ENCODE data around the gene ACTL10.

ACTL10 gene

DNA sequence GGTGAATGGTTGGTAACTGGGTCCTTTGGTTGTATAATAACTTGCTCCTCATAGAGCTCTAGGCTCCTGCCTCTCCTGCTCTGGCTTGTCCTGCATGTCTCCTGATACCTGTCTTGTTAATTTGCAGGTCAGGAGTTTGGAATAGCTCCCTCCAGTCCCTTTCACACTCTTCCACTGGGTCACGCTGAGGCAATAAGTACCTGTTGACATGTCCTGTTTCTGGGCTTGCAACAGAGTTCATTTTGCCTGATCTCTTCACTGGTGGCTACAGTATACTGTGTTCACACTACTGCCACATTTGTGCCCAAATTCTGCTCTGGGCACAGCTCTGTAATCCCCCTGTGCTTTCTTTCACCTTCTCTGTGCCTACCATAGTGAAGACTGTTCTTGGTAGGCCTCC lies 30.0 kb upstream of the ACTL10 start:
- no peak for DNase-seq (ENCODE audit: low read depth)
- no peak for TF ChIP-seq POLR2A (IDR thresholded peaks at IDR 0.05; ENCODE audit: extremely low read depth, insufficient read length)
- no peak for TF ChIP-seq MYC (IDR thresholded peaks at IDR 0.05; ENCODE audit: low read depth, low read length)
- TF ChIP-seq, protein P1, sequence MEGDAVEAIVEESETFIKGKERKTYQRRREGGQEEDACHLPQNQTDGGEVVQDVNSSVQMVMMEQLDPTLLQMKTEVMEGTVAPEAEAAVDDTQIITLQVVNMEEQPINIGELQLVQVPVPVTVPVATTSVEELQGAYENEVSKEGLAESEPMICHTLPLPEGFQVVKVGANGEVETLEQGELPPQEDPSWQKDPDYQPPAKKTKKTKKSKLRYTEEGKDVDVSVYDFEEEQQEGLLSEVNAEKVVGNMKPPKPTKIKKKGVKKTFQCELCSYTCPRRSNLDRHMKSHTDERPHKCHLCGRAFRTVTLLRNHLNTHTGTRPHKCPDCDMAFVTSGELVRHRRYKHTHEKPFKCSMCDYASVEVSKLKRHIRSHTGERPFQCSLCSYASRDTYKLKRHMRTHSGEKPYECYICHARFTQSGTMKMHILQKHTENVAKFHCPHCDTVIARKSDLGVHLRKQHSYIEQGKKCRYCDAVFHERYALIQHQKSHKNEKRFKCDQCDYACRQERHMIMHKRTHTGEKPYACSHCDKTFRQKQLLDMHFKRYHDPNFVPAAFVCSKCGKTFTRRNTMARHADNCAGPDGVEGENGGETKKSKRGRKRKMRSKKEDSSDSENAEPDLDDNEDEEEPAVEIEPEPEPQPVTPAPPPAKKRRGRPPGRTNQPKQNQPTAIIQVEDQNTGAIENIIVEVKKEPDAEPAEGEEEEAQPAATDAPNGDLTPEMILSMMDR (IDR thresholded peaks at IDR 0.05; ENCODE audit: low read depth, low read length): no peak
- TF ChIP-seq, protein P2, sequence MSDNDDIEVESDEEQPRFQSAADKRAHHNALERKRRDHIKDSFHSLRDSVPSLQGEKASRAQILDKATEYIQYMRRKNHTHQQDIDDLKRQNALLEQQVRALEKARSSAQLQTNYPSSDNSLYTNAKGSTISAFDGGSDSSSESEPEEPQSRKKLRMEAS (IDR thresholded peaks at IDR 0.05; ENCODE audit: low read depth, low read length): no peak
- no peak overlapping the region for H3K4me3 ChIP-seq (ENCODE audit: low read depth, low read length)

DNA sequence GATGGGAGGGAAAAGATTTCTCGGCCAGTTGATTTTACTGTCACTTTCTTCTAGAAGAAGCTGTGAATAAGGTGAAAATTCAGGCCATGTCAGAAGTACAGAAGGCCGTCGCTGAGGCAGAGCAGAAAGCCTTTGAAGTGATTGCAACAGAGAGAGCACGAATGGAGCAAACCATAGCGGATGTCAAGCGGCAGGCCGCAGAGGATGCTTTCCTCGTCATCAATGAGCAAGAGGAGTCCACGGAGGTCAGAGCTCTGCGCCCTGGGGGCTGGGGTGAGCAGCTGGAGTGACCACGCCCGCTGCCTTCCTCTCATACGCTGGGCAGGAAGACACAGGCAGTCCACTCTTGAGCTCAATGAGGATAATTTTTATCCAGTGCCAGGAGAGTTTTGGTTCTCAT lies 26.5 kb upstream of the ACTL10 start:
- TF ChIP-seq, protein P2 (IDR thresholded peaks at IDR 0.05; ENCODE audit: low read depth, low read length): no peak
- TF ChIP-seq POLR2A (IDR thresholded peaks at IDR 0.05; ENCODE audit: extremely low read depth, insufficient read length) (no peak), MYC (IDR thresholded peaks at IDR 0.05; ENCODE audit: low read depth, low read length) (no peak)
- TF ChIP-seq, protein P1 (IDR thresholded peaks at IDR 0.05; ENCODE audit: low read depth, low read length): no peak
- H3K4me3 ChIP-seq (ENCODE audit: low read depth, low read length): no peak overlapping the region
- no peak for DNase-seq (ENCODE audit: low read depth)

DNA sequence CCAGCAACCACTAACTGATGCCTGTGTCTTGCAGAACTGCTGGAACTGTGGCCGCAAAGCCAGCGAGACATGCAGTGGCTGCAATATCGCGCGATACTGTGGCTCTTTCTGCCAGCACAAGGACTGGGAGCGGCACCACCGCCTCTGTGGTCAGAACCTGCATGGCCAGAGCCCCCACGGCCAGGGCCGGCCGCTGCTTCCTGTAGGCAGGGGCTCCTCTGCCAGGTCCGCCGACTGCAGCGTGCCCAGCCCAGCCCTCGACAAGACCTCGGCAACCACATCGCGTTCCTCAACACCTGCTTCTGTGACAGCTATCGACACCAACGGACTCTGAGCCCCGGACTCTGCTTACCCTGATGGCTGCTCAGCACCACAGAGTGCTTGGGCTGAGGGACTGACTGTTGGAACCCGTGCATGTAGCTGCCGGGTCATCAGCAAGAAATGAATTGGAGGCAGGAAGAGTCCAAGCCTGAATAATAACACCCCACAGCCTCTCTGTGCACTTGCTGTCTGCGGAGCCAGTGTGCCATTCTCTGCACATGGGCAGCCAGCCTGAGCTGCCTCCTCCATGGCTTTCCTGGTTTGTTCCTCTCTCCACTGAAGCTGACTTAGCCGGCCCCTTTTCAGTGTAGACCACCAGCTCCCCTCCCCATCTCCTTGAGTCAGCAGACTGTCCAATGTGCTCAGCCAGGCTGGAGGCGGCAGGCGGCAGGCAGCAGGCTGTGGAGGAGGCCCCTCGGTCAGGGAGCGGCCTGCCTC lies 22.3 kb upstream of the ACTL10 start:
- H3K4me3 ChIP-seq (ENCODE audit: low read depth, low read length): no peak overlapping the region
- TF ChIP-seq, protein P1 (IDR thresholded peaks at IDR 0.05; ENCODE audit: low read depth, low read length): no peak
- TF ChIP-seq MYC (IDR thresholded peaks at IDR 0.05; ENCODE audit: low read depth, low read length) (no peak), POLR2A (IDR thresholded peaks at IDR 0.05; ENCODE audit: extremely low read depth, insufficient read length) (no peak)
- TF ChIP-seq, protein P2 (IDR thresholded peaks at IDR 0.05; ENCODE audit: low read depth, low read length): no peak
- no peak for DNase-seq (ENCODE audit: low read depth)

DNA sequence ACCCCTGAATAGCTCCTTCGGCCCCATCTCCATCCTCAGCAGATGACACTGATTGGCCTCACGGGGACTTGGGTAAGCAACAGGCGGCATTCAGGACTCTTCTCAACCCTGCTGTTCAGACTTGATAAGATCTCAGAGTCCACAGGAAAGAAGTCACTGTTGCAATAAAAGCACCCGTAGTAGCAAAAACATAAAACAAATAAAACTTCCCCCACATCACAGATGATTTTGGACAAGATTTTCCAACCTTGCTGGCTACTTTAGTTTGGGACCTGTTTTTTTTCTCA lies 21.7 kb upstream of the ACTL10 start:
- TF ChIP-seq MYC (IDR thresholded peaks at IDR 0.05; ENCODE audit: low read depth, low read length): no peak
- TF ChIP-seq, protein P1 (IDR thresholded peaks at IDR 0.05; ENCODE audit: low read depth, low read length): no peak
- TF ChIP-seq, protein P2 (IDR thresholded peaks at IDR 0.05; ENCODE audit: low read depth, low read length): no peak
- TF ChIP-seq POLR2A (IDR thresholded peaks at IDR 0.05; ENCODE audit: extremely low read depth, insufficient read length): no peak

DNA sequence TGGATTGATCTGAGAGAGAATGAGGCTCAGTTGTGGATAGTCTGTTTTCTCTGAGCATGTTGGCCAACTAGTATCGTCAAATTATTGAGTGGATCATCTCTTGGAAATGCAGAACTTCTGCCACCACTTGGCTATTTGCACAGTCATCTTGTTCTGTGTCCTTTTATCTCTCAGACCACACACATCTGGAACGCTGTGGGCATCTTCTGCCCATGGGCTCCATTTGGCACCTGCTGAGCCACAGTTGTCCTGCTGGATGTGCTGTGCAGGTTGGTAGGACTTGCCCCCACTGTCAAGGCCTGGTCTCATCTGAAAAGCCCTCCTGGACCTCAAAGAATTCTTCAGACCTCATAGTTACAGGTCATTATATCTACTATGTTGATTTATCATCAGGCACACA lies 21.3 kb upstream of the ACTL10 start:
- DNase-seq (ENCODE audit: low read depth): no peak
- no peak overlapping the region for H3K4me3 ChIP-seq (ENCODE audit: low read depth, low read length)
- TF ChIP-seq, protein P1 (IDR thresholded peaks at IDR 0.05; ENCODE audit: low read depth, low read length): no peak
- TF ChIP-seq MYC (IDR thresholded peaks at IDR 0.05; ENCODE audit: low read depth, low read length) (no peak), POLR2A (IDR thresholded peaks at IDR 0.05; ENCODE audit: extremely low read depth, insufficient read length) (no peak)
- TF ChIP-seq, protein P2 (IDR thresholded peaks at IDR 0.05; ENCODE audit: low read depth, low read length): no peak

More for the DNA sequence above, 21.7 kb upstream of the ACTL10 start:
- DNase-seq (ENCODE audit: low read depth): peak; percentile 53
- no peak overlapping the region for H3K4me3 ChIP-seq (ENCODE audit: low read depth, low read length)

All from NB4 (cell line).